H1 (cell line): ENCODE results near the gene MS4A18. TPM values are rescaled to one million over a fixed set of nuclear protein-coding genes. Genes with fewer than 3 reads are reported as not detected.

Experiments used
- CTCF ChIA-PET: fragments of 300-600 bp; sonication (Branson Sonifier 250); formaldehyde crosslinking; loops from one replicate; lab custom pipeline; 2021; ENCODE audit not compliant: partially characterized antibody; lab: Charles Lee
- POLR2A ChIA-PET: fragments of 300-600 bp; sonication (Branson Sonifier 250); formaldehyde crosslinking; loops from one replicate; lab custom pipeline; 2021; ENCODE audit warnings: inconsistent platforms; ENCODE audit not compliant: partially characterized antibody; lab: Charles Lee
- DNase-seq, 2 experiments: peaks; one replicate each; pipeline versions ENCODE4 v3.0.0 to v3.0.0-alpha.2; 2010 to 2022; ENCODE audit warnings: low spot score in 2 of 2, low read depth in 1 of 2, mixed read lengths in 1 of 2
- FAIRE-seq: peaks from 2 replicates; lab custom pipeline; 2011; peaks lifted over from hg19 to GRCh38; lab: Jason Lieb, UNC
- H2AFZ ChIP-seq: 2 replicates; pipeline ENCODE4 v1.8.1; 2012; ENCODE audit warnings: low read length, inconsistent platforms
- H2AK5ac ChIP-seq: 2 replicates; pipeline ENCODE4 v1.6.1; 2013; ENCODE audit warnings: low read depth, low read length
- H2BK120ac ChIP-seq: replicated peaks from 2 replicates; pipeline ENCODE3; 2013; ENCODE audit warnings: low read depth, low read length, inconsistent platforms
- H2BK12ac ChIP-seq: 2 replicates; pipeline ENCODE4 v1.6.1; 2013; ENCODE audit warnings: low read depth, low read length
- H2BK15ac ChIP-seq: 2 replicates; pipeline ENCODE4 v1.6.1; 2013; ENCODE audit warnings: low read length
- H2BK20ac ChIP-seq: 2 replicates; pipeline ENCODE4 v1.6.1; 2013; ENCODE audit warnings: low read length
- H2BK5ac ChIP-seq: 2 replicates; pipeline ENCODE4 v1.6.1; 2013; ENCODE audit warnings: low read depth, low read length
- H3K14ac ChIP-seq: 2 replicates; pipeline ENCODE4 v1.6.1; 2013; ENCODE audit warnings: inconsistent platforms; ENCODE audit not compliant: insufficient read length
- H3K18ac ChIP-seq: 2 replicates; pipeline ENCODE4 v1.6.1; 2013; ENCODE audit warnings: low read length; ENCODE audit errors: extremely low read depth
- H3K23ac ChIP-seq: 2 replicates; pipeline ENCODE4 v1.6.1; 2013; ENCODE audit warnings: inconsistent platforms; ENCODE audit not compliant: insufficient read length
- H3K23me2 ChIP-seq: 2 replicates; pipeline ENCODE4 v1.6.1; 2013; ENCODE audit warnings: low read depth, low read length
- H3K27ac ChIP-seq: 2 replicates; pipeline ENCODE4 v1.6.1; 2011; ENCODE audit warnings: low read depth, low read length, inconsistent platforms
- H3K27me3 ChIP-seq, 4 experiments: replicated peaks in 1 of 4; 1 replicate in 1 of 4; 2 replicates in 3 of 4; pipeline versions ENCODE4 v1.6.1 to v1.8.1; 2011 to 2013; ENCODE audit warnings: low read length in 3 of 4, mild to moderate bottlenecking in 3 of 4, inconsistent platforms in 2 of 4, mixed read lengths in 2 of 4, moderate library complexity in 1 of 4; ENCODE audit not compliant: control insufficient read depth in 3 of 4, insufficient read depth in 3 of 4; ENCODE audit errors: extremely low read depth in 1 of 4
- H3K36me3 ChIP-seq, 4 experiments: 2 replicates each; pipeline versions ENCODE4 v1.6.1 to v1.8.1; 2011 to 2013; ENCODE audit warnings: mild to moderate bottlenecking in 4 of 4, low read length in 3 of 4, moderate library complexity in 2 of 4, control low read depth in 1 of 4, inconsistent platforms in 1 of 4; ENCODE audit not compliant: insufficient read depth in 4 of 4, control insufficient read depth in 2 of 4
- H3K4ac ChIP-seq: replicated peaks from 2 replicates; pipeline ENCODE3; 2013; ENCODE audit warnings: low read length, low read depth, mixed read lengths, inconsistent platforms; ENCODE audit not compliant: insufficient read length
- H3K4me1 ChIP-seq, 4 experiments: replicated peaks in 1 of 4; 1 replicate in 1 of 4; 2 replicates in 3 of 4; pipeline versions ENCODE4 v1.6.1 to v1.8.1; 2011 to 2013; ENCODE audit warnings: low read length in 3 of 4, inconsistent platforms in 2 of 4, mixed read lengths in 1 of 4; ENCODE audit not compliant: insufficient read depth in 4 of 4, control insufficient read depth in 3 of 4
- H3K4me2 ChIP-seq, 2 experiments: 2 replicates each; pipeline versions ENCODE4 v1.6.1 to v1.8.1; 2011 to 2013; ENCODE audit warnings: low read depth in 2 of 2, low read length in 2 of 2, control low read depth in 1 of 2, inconsistent platforms in 1 of 2, mild to moderate bottlenecking in 1 of 2; ENCODE audit not compliant: insufficient read depth in 1 of 2
- H3K4me3 ChIP-seq, 4 experiments: fragments of 200-600, 300-600 bp in 1 of 4; sonication (generic), shearing (Covaris generic), sonication (Bioruptor Twin) in 1 of 4; 2 replicates each; pipeline versions ENCODE4 v1.5.1 to v1.8.1; 2011 to 2016; ENCODE audit warnings: low read length in 4 of 4, low read depth in 3 of 4, control low read depth in 2 of 4, inconsistent platforms in 2 of 4, mild to moderate bottlenecking in 2 of 4, mixed read lengths in 1 of 4, moderate library complexity in 1 of 4; ENCODE audit not compliant: insufficient read depth in 2 of 4; ENCODE audit errors: extremely low read depth in 1 of 4
- H3K56ac ChIP-seq: replicated peaks from 2 replicates; pipeline ENCODE3; 2013; ENCODE audit warnings: low read depth, mild to moderate bottlenecking, mixed read lengths, low read length, inconsistent platforms; ENCODE audit not compliant: insufficient read length
- H3K79me1 ChIP-seq: 2 replicates; pipeline ENCODE4 v1.6.1; 2013; ENCODE audit warnings: low read depth, low read length, control low read depth
- H3K79me2 ChIP-seq, 2 experiments: 2 replicates each; pipeline versions ENCODE4 v1.6.1 to v1.8.1; 2012 to 2013; ENCODE audit warnings: low read length in 2 of 2, mild to moderate bottlenecking in 2 of 2, inconsistent platforms in 1 of 2; ENCODE audit not compliant: insufficient read depth in 2 of 2, control insufficient read depth in 1 of 2
- H3K9ac ChIP-seq, 4 experiments: replicated peaks in 1 of 4; 1 replicate in 1 of 4; 2 replicates in 3 of 4; pipeline versions ENCODE4 v1.6.1 to v1.8.1; 2011 to 2013; ENCODE audit warnings: low read depth in 3 of 4, low read length in 3 of 4, control low read depth in 2 of 4, mild to moderate bottlenecking in 2 of 4, moderate library complexity in 2 of 4, inconsistent platforms in 1 of 4; ENCODE audit errors: extremely low read depth in 1 of 4
- H3K9me3 ChIP-seq, 2 experiments: 2 replicates each; pipeline versions ENCODE4 v1.6.1 to v1.8.1; 2012 to 2013; ENCODE audit warnings: mild to moderate bottlenecking in 2 of 2, moderate library complexity in 2 of 2, control low read depth in 1 of 2, inconsistent platforms in 1 of 2, low read depth in 1 of 2, low read length in 1 of 2, mixed read lengths in 1 of 2; ENCODE audit not compliant: insufficient read depth in 2 of 2
- H4K20me1 ChIP-seq, 2 experiments: replicated peaks in 1 of 2; 2 replicates each; pipeline versions ENCODE3 to v1.8.1; 2011 to 2013; ENCODE audit warnings: inconsistent platforms in 2 of 2, low read length in 2 of 2, mild to moderate bottlenecking in 1 of 2; ENCODE audit not compliant: insufficient read depth in 2 of 2, control insufficient read depth in 1 of 2
- H4K5ac ChIP-seq: 2 replicates; pipeline ENCODE4 v1.6.1; 2013; ENCODE audit warnings: low read length, low read depth, mixed read lengths, inconsistent platforms; ENCODE audit not compliant: insufficient read length
- H4K8ac ChIP-seq: 2 replicates; pipeline ENCODE4 v1.8.0; 2013; ENCODE audit warnings: mild to moderate bottlenecking, moderate library complexity, low read length, inconsistent platforms; ENCODE audit not compliant: insufficient read depth; ENCODE audit errors: extremely low read depth
- H4K91ac ChIP-seq: replicated peaks from 2 replicates; pipeline ENCODE3; 2013; ENCODE audit warnings: low read length, mixed read lengths, inconsistent platforms; ENCODE audit not compliant: insufficient read length
- ASH2L ChIP-seq: fragments of 200-600, 300-600 bp; sonication (generic); IDR thresholded peaks from one replicate; pipeline ENCODE4 v1.7.1; 2017; ENCODE audit warnings: low read length
- CEBPB ChIP-seq: IDR thresholded peaks from 2 replicates; pipeline ENCODE4 v1.6.1; 2012; ENCODE audit warnings: low read depth, low read length
- CREB1 ChIP-seq: IDR thresholded peaks from 2 replicates; pipeline ENCODE4 v1.6.1; 2012; ENCODE audit warnings: inconsistent platforms
- EGR1 ChIP-seq: IDR thresholded peaks from 2 replicates; pipeline ENCODE4 v1.6.1; 2011; ENCODE audit warnings: low read depth, low read length, borderline replicate concordance
- HDAC6 ChIP-seq: IDR thresholded peaks from one replicate; pipeline ENCODE4 v1.7.1; 2012; ENCODE audit warnings: low read depth, mild to moderate bottlenecking, inconsistent platforms, low read length, moderate library complexity
- KDM1A ChIP-seq: fragments of 200-600, 300-600 bp; sonication (generic); IDR thresholded peaks from 2 replicates; pipeline ENCODE4 v1.7.1; 2016; ENCODE audit warnings: mild to moderate bottlenecking, low read length, borderline replicate concordance
- KDM4A ChIP-seq: IDR thresholded peaks from one replicate; pipeline ENCODE4 v1.7.1; 2012; ENCODE audit warnings: low read depth, mild to moderate bottlenecking, moderate library complexity, low read length, inconsistent platforms; ENCODE audit not compliant: severe bottlenecking
- NRF1 ChIP-seq: IDR thresholded peaks from 2 replicates; pipeline ENCODE4 v1.6.1; 2011; ENCODE audit warnings: mild to moderate bottlenecking, low read depth, low read length, improper control_type of control experiment
- POU5F1 ChIP-seq: IDR thresholded peaks from 2 replicates; pipeline ENCODE4 v1.6.1; 2011; ENCODE audit warnings: low read depth, mild to moderate bottlenecking, low read length, moderate library complexity
- RXRA ChIP-seq: IDR thresholded peaks from 2 replicates; pipeline ENCODE4 v1.6.1; 2011; ENCODE audit warnings: low read depth, mild to moderate bottlenecking, low read length, moderate library complexity; ENCODE audit not compliant: insufficient read depth
- SP2 ChIP-seq: IDR thresholded peaks from 2 replicates; pipeline ENCODE4 v1.6.1; 2012; ENCODE audit warnings: mild to moderate bottlenecking, low read length, inconsistent platforms
- SP4 ChIP-seq: IDR thresholded peaks from 2 replicates; pipeline ENCODE4 v1.6.1; 2012; ENCODE audit warnings: low read length, inconsistent platforms
- SRF ChIP-seq: IDR thresholded peaks from 2 replicates; pipeline ENCODE4 v1.6.1; 2011; ENCODE audit warnings: mild to moderate bottlenecking, low read depth, low read length, moderate library complexity
- TEAD4 ChIP-seq: IDR thresholded peaks from 2 replicates; pipeline ENCODE4 v1.6.1; 2012; ENCODE audit warnings: low read depth, low read length, inconsistent platforms, mixed read lengths
- USF2 ChIP-seq: IDR thresholded peaks from 2 replicates; pipeline ENCODE4 v1.6.1; 2011; ENCODE audit warnings: low read length, improper control_type of control experiment
- WGBS, 2 experiments: shearing (Covaris generic) in 1 of 2; methylation state at CpG; one replicate each; pipeline versions ENCODE4 v1.1.6 to v1.1.7; 2013 to 2015; ENCODE audit warnings: low lambda C conversion rate in 2 of 2, mixed read lengths in 2 of 2, inconsistent platforms in 1 of 2, low coverage in 1 of 2, missing lambda C conversion rate in 1 of 2; ENCODE audit not compliant: insufficient replicate concordance in 2 of 2, insufficient coverage in 1 of 2, insufficient read length in 1 of 2; ENCODE audit errors: extremely low coverage in 1 of 2, missing lambda C conversion rate in 1 of 2; 5-methylcytosine and 5-hydroxymethylcytosine counted together
- polyA plus RNA-seq, 7 experiments: library from polyadenylated mRNA; depleted of rRNA in 3 of 7; stranded (reverse) in 5 of 7; unstranded in 2 of 7; fragments of >200 nt in 5 of 7; fragments of 200-250 nt in 2 of 7; gene quantifications; 1 replicate in 5 of 7; 2 replicates in 1 of 7; 4 replicates in 1 of 7; pipeline versions ENCODE4 v1.2.1 to v1.2.3, GENCODE V29; 2011 to 2013; ENCODE audit warnings: missing spikeins in 2 of 7, mixed read lengths in 2 of 7
- total RNA-seq: library from RNA; stranded (reverse); fragmentation: NEBNext Ultra II Directional; extraction: Animal tissue kit (Norgen Biotek cat#: 25700); gene quantifications from 2 replicates; pipeline ENCODE4 v1.2.1, GENCODE V29; 2021

Gene MS4A18
- total and polyA plus RNA-seq, 2 of the 8 experiments (the other 6 are each of a cell fraction or from before 2014, with no cell fraction given) = not detected

DNA sequence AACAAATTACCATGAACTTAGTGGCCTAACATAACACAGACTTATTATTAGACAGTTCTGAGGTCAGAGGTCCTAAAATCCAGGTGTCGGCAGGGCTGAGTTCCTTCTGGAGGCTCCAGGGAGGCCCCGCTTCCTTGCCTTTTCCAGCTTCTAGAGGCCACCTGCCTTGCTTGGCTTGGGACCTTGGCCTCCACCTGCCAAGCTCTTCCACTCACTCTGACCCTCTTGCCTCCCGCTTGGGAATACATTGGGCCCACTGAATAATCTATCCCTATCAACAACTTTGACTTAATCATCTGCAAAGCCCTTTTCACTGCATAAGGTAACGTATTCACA is 57.4 kb downstream of the MS4A18 start:
- CTCF ChIA-PET = interaction anchor here (0.7 to 11.8 kb wide), 7 partner anchors 13 to 106 kb away, joined by 3 to 145 read pairs (median 3); partner anchors contain the start of gene MS4A15
- POLR2A ChIA-PET = no interaction called here
- 83% methylated on average over 4 of the region's 4 CpGs; no CpG with 5 or more reads in 1 of the 2 experiments for WGBS, 2 experiments

More for the DNA sequence above, 57.4 kb downstream of the MS4A18 start:
- H4K5ac ChIP-seq = no peak overlapping the region
- no peaks in the 10 kb centered on the region for H3K23me2 ChIP-seq
- FAIRE-seq (no peak), DNase-seq (no peak)
- H2BK20ac ChIP-seq = no peak overlapping the region
- H3K27ac ChIP-seq = no peak overlapping the region
- H3K23ac ChIP-seq = no peak overlapping the region
- no peak overlapping the region for H2BK5ac ChIP-seq
- no peak overlapping the region for H2BK15ac ChIP-seq
- no peak overlapping the region for H2BK12ac ChIP-seq
- no peak overlapping the region for H4K8ac ChIP-seq
- no peaks in the 10 kb centered on the region for H3K36me3 ChIP-seq
- no peak overlapping the region for H2AFZ ChIP-seq
- H3K27me3 ChIP-seq = no peaks in the 10 kb centered on the region; a peak in 1 of 7 replicates
- H3K56ac ChIP-seq = no peak overlapping the region
- H2BK120ac ChIP-seq = no peak overlapping the region
- H3K4me1 ChIP-seq = no peaks in the 10 kb centered on the region; a peak in 1 of 7 replicates
- H3K4me2 ChIP-seq = no peak overlapping the region
- no peak overlapping the region for H3K18ac ChIP-seq
- no peak overlapping the region for H3K4ac ChIP-seq
- H4K91ac ChIP-seq = no peak overlapping the region
- no peak overlapping the region for H3K9ac ChIP-seq
- 0 out of 4 replicates have a peak, but pooled peaks cover 0 to 3% of the 10 kb centered on the region in 2 experiments for H3K9me3 ChIP-seq
- H3K14ac ChIP-seq = no peak overlapping the region
- H3K79me2 ChIP-seq = no peaks in the 10 kb centered on the region
- no peak overlapping the region for H2AK5ac ChIP-seq
- H4K20me1 ChIP-seq = no peaks in the 10 kb centered on the region
- H3K4me3 ChIP-seq = no peak overlapping the region
- no peak for TF ChIP-seq SP2
- TF ChIP-seq KDM4A = no peak
- no peak for TF ChIP-seq POU5F1
- TF ChIP-seq ASH2L = no peak
- no peak for TF ChIP-seq USF2
- no peak for TF ChIP-seq TEAD4
- TF ChIP-seq EGR1 = no peak
- TF ChIP-seq NRF1 = no peak
- no peak for TF ChIP-seq HDAC6
- no peak for TF ChIP-seq SRF
- no peak for TF ChIP-seq SP4
- TF ChIP-seq KDM1A = no peak
- no peak for TF ChIP-seq CREB1
- no peak for TF ChIP-seq CEBPB
- TF ChIP-seq RXRA = no peak
- H3K79me1 ChIP-seq = no peaks in the 10 kb centered on the region
